SU-DHL-6 (cell line): ENCODE measurements around the gene TTC23L.
"Not testable (repeated sequence)": the region's sequence is repeated elsewhere in the genome, so short reads cannot be mapped to it uniquely, and the experiment has no call there.

Experiments used
- H2AFZ ChIP-seq: fragments of 200-600 bp; sonication (generic); 2 replicates; pipeline ENCODE4 v1.6.1; 2014; ENCODE audit warnings: low read depth, mild to moderate bottlenecking, moderate library complexity, mixed read lengths, antibody characterized with exemption, low read length; ENCODE audit not compliant: severe bottlenecking
- H3F3A ChIP-seq: fragments of 200-600 bp; shearing (Covaris generic); 2 replicates; pipeline ENCODE4 v1.6.0; 2016; ENCODE audit warnings: antibody characterized with exemption, mild to moderate bottlenecking; ENCODE audit not compliant: insufficient read depth
- H3K27ac ChIP-seq: fragments of 200-600 bp; sonication (generic); 2 replicates; pipeline ENCODE4 v1.5.1; 2016; ENCODE audit warnings: low read depth, mild to moderate bottlenecking, low read length, moderate library complexity, mixed read lengths
- H3K27me3 ChIP-seq: fragments of 200-600 bp; sonication (generic), shearing (Covaris generic); 2 replicates; pipeline ENCODE4 v1.6.0; 2014; ENCODE audit warnings: mild to moderate bottlenecking, low read length
- H3K36me3 ChIP-seq: fragments of 200-600 bp; sonication (generic); 2 replicates; pipeline ENCODE4 v1.6.1; 2014; ENCODE audit warnings: mild to moderate bottlenecking, low read length, mixed read lengths
- H3K4me2 ChIP-seq: fragments of 300-600, 200-600 bp; shearing (Covaris generic), sonication (generic); 2 replicates; pipeline ENCODE4 v1.6.0; 2014; ENCODE audit warnings: low read length, low read depth, mild to moderate bottlenecking; ENCODE audit not compliant: poor library complexity, severe bottlenecking
- H3K4me3 ChIP-seq: fragments of 200-600 bp; sonication (generic); 2 replicates; pipeline ENCODE4 v1.5.1; 2014; ENCODE audit warnings: antibody characterized with exemption, low read length, mild to moderate bottlenecking, mixed read lengths; ENCODE audit not compliant: insufficient read depth, poor library complexity, severe bottlenecking
- H3K79me2 ChIP-seq: fragments of 200-600 bp; sonication (generic); 2 replicates; pipeline ENCODE4 v1.6.1; 2014; ENCODE audit warnings: mild to moderate bottlenecking, low read length, moderate library complexity; ENCODE audit not compliant: insufficient read depth
- H3K9ac ChIP-seq: fragments of 200-600 bp; sonication (generic); 2 replicates; pipeline ENCODE4 v1.7.0; 2014; ENCODE audit warnings: mild to moderate bottlenecking, low read length
- H3K9me2 ChIP-seq: fragments of 200-600 bp; sonication (generic); replicated peaks from 2 replicates; pipeline ENCODE4 v1.6.1; 2014; ENCODE audit warnings: low read length; ENCODE audit not compliant: insufficient read depth
- H3K9me3 ChIP-seq: fragments of 200-600 bp; sonication (generic); 2 replicates; pipeline ENCODE4 v1.6.1; 2014; ENCODE audit warnings: low read length, mixed read lengths; ENCODE audit not compliant: insufficient read depth
- H4K20me1 ChIP-seq: fragments of 200-600 bp; sonication (generic); 2 replicates; pipeline ENCODE4 v1.6.1; 2014; ENCODE audit warnings: low read depth, mild to moderate bottlenecking, antibody characterized with exemption, low read length, moderate library complexity, mixed read lengths
- CTCF ChIP-seq: fragments of 200-600 bp; sonication (generic); IDR thresholded peaks from one replicate; pipeline ENCODE4 v1.5.1; 2017; ENCODE audit warnings: antibody characterized with exemption, mild to moderate bottlenecking, low read length, moderate library complexity; ENCODE audit not compliant: insufficient read depth, poor library complexity, severe bottlenecking
- EZH2phosphoT487 ChIP-seq: fragments of 200-600 bp; sonication (generic), shearing (Covaris generic); conservative IDR thresholded peaks from 2 replicates; pipeline ENCODE4 v1.6.1; 2018; ENCODE audit warnings: mild to moderate bottlenecking, antibody characterized with exemption, low read length, moderate library complexity, mixed read lengths

Gene TTC23L

GRCh38 chr5:34919077-34919476, 80.1 kb downstream of the TTC23L start:
- Histone ChIP-seq H3K9ac (no peak overlapping the region), H3K4me3 (no peak overlapping the region), H3F3A (peaks cover 50% of the 10 kb centered on the region), H4K20me1 (peaks cover 35% of the 10 kb centered on the region), H3K79me2 (peaks cover 74% of the 10 kb centered on the region), H3K9me2 (no peaks in the 10 kb centered on the region), H3K36me3 (peaks cover 59% of the 10 kb centered on the region), H3K9me3 (no peaks in the 10 kb centered on the region), H2AFZ (no peak overlapping the region), H3K4me2 (no peak overlapping the region), H3K27me3 (no peaks in the 10 kb centered on the region), H3K27ac (no peak overlapping the region)
- TF ChIP-seq CTCF (no peak), EZH2phosphoT487 (no peak)

DNA sequence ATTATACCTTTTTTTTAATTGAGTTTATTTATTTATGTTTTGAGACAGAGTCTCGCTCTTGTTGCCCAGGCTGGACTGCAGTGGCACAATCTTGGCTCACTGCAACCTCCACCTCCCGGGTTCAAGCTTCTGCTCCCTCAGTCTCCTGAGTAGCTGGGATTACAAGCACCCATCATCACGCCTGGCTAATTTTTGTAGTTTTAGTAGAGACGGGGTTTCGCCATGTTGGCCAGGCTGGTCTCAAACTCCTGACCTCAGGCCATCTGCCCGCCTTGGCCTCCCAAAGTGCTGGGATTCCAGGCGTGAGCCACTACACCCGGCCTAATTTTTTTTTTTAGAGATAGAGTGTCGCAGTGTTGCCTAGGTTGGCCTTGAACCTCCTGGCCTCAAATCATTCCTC, 84.3 kb downstream of the TTC23L start:
- peaks cover 86% of the 10 kb centered on the region for H3F3A ChIP-seq
- H3K4me2 ChIP-seq, H3K9ac ChIP-seq, H2AFZ ChIP-seq, H3K27me3 ChIP-seq, H3K9me3 ChIP-seq, H3K4me3 ChIP-seq, H3K9me2 ChIP-seq, H3K27ac ChIP-seq: not testable (repeated sequence)
- H3K36me3 ChIP-seq, result peaks cover 80% of the 10 kb centered on the region
- peaks cover 36% of the 10 kb centered on the region for H3K79me2 ChIP-seq
- H4K20me1 ChIP-seq, result peaks cover 32% of the 10 kb centered on the region

DNA sequence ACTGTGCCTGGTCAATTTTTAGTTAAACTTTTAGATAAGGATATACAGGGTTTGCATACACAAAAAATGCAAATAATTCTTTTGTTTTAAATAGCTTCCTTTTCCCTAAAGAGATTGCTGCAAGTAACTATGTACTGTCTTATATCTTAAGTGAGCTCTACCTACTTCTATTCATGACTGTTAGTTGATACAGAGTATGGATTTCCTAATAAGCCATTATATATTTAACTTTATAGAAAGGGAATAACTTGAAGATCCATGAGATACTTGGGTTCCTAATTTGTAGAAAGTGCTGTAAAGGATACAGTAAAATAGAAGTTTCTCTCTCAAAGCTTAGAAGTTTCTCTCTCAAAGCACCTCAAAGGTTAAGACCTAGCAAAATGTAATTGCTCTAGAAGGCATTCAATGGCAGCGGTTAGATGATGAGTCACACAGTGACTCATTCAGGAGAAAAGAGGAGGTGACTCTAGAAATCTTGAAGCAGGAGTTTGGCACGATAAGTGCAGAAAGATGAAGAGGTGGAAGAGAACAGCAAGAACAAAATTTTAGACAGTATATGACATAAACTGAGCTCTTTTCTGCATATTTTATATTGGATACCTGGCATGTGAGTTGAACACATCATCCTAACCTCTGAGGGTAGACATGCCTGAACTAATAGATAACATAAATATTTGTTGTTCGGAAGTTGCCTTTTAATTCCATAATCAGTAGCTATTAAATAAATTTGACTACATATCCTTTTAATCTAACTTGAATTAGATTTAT, 84.9 kb downstream of the TTC23L start:
- Histone ChIP-seq H3K9me3 (no peaks in the 10 kb centered on the region), H3K4me3 (no peak overlapping the region), H3K4me2 (no peak overlapping the region), H3K79me2 (peaks cover 30% of the 10 kb centered on the region), H3K27me3 (no peaks in the 10 kb centered on the region), H4K20me1 (peaks cover 29% of the 10 kb centered on the region), H3K27ac (no peak overlapping the region), H2AFZ (no peak overlapping the region), H3K9ac (no peak overlapping the region), H3K9me2 (no peaks in the 10 kb centered on the region), H3K36me3 (peaks cover 74% of the 10 kb centered on the region), H3F3A (peaks cover 88% of the 10 kb centered on the region)
- TF ChIP-seq CTCF (no peak), EZH2phosphoT487 (no peak)

GRCh38 chr5:34924462-34924765, 85.5 kb downstream of the TTC23L start:
- H3K27me3 ChIP-seq, result no peaks in the 10 kb centered on the region
- H3K27ac ChIP-seq, result no peak overlapping the region
- H4K20me1 ChIP-seq, result peaks cover 26% of the 10 kb centered on the region
- peaks cover 24% of the 10 kb centered on the region for H3K79me2 ChIP-seq
- H3K4me2 ChIP-seq, result no peak overlapping the region
- no peaks in the 10 kb centered on the region for H3K9me2 ChIP-seq
- no peaks in the 10 kb centered on the region for H3K9me3 ChIP-seq
- H3K36me3 ChIP-seq, result peaks cover 70% of the 10 kb centered on the region
- peaks cover 89% of the 10 kb centered on the region for H3F3A ChIP-seq
- H3K9ac ChIP-seq, result no peak overlapping the region
- no peak overlapping the region for H3K4me3 ChIP-seq
- H2AFZ ChIP-seq, result no peak overlapping the region
- TF ChIP-seq EZH2phosphoT487 (no peak), CTCF (no peak)
